Urothelium cell line (cell line): ENCODE measurements around the gene LPCAT1.
"Not testable (repeated sequence)": the region's sequence is repeated elsewhere in the genome, so short reads cannot be mapped to it uniquely, and the experiment has no call there.

Experiments
- DNase-seq: peaks from one replicate; pipeline ENCODE4 v3.0.0; 2011; ENCODE audit warnings: low spot score, mixed read lengths
- FAIRE-seq: peaks from 2 replicates; lab custom pipeline; 2011; peaks lifted over from hg19 to GRCh38; lab: Jason Lieb, UNC

The LPCAT1 gene

GRCh38 chr5:1524799-1525623, 1.3 kb upstream of the LPCAT1 start:
- no peak for FAIRE-seq
- no peak for DNase-seq

DNA sequence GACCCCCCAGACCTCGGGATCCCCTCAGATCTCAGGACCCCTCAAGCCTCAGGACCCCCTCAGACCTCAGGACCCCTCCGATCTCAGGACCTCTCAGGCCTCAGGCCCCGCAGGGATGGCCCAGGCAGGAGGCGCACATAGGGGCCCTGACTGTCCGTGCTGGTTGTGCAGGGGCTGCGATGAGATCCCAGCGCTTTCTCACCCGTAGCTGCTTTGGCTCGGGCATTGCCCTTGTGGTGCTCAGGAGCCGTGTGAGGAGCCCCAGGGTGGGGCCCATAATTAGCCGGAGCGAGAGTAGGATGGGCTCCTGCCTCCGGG, 680 bp upstream of the LPCAT1 start:
- DNase-seq (no peak), FAIRE-seq (no peak)

GRCh38 chr5:1523480-1523792, 324 bp downstream of the LPCAT1 start:
- DNase-seq (no peak), FAIRE-seq (no peak)

- DNase-seq (peak; percentile 38), FAIRE-seq (no peak)
These were observed 920 bp downstream of the LPCAT1 start for GRCh38 chr5:1522601-1523479.

DNA sequence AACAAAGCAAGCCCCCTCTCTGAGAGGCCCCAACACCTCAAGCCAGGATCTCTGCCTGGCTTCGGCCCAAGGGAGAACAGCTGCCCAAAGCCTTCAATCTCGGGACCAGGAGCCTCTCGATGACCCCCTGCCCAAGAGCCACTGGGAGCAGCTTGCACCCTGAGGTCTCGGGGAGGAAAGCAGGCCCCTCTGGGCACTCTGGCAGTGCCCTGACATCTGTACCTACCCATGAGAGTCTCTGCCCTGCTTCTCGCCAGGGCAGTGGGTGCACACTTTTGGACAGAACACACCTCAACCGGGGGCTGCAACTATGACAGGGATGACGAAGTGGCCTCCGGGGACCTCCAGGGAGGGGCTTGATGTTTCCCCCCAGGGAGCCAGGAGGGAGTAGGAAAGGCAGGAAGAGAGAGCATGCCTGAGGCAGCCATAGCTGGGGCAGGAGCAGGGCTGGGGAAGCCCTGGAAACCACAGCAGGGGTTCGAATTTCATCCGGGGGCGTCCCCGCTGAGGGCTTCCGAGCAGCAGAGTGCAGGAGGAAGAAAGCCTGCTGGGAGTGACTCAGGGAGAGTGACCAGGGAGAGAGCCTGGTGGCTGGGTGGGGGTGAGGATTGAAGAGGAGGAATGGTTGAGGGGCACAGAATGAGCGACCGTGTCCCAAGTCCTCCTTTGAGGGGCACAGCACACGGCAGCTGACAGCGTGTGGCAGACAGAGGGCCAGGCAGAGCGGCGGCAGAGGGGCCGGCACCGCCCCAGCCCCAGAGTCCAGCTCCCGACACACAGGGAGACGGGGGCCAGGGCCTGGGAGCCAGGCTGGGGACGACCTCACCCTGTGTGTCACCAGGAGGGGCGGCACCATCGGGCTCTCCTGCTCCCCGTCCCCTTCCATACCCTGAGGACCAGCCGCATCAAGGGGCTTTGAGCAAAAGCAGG, 1.8 kb downstream of the LPCAT1 start:
- FAIRE-seq (no peak), DNase-seq (peak; percentile 80)

GRCh38 chr5:1520791-1521453, 2.8 kb downstream of the LPCAT1 start:
- no peak for FAIRE-seq
- no peak for DNase-seq

DNA sequence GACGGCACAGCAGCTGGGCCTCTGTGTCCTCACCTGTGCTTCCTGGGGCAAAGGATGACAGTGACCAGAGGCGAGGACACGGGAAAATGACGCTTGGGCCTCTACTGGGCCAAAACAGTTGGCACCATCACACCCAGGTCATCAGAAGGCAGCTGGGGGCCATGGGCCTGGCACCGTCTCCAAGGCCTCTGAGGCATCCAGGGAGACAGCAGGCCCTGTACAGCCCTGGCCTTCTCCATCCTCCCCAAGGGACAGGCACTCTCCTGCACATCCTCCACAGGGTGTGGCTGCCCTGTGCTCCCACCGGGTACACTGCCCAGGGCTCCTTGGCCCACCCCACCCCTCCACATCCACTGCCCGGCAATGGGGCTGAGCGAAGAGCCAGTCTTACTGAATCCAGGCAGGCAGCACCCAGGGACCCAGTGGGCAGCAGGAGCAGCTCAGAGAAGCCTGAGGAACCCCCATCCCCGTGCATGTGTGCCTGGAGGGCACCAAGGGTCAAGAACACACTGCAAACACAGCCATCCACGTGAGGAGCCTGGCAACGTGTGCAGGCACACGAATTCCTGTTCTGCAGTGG, 4.0 kb downstream of the LPCAT1 start:
- DNase-seq (no peak), FAIRE-seq (no peak)

GRCh38 chr5:1517838-1518237, 5.9 kb downstream of the LPCAT1 start:
- DNase-seq (no peak), FAIRE-seq (no peak)

- no peak for DNase-seq
- peak; percentile 78 for FAIRE-seq
These were observed 6.9 kb downstream of the LPCAT1 start for GRCh38 chr5:1516615-1517601.

DNA sequence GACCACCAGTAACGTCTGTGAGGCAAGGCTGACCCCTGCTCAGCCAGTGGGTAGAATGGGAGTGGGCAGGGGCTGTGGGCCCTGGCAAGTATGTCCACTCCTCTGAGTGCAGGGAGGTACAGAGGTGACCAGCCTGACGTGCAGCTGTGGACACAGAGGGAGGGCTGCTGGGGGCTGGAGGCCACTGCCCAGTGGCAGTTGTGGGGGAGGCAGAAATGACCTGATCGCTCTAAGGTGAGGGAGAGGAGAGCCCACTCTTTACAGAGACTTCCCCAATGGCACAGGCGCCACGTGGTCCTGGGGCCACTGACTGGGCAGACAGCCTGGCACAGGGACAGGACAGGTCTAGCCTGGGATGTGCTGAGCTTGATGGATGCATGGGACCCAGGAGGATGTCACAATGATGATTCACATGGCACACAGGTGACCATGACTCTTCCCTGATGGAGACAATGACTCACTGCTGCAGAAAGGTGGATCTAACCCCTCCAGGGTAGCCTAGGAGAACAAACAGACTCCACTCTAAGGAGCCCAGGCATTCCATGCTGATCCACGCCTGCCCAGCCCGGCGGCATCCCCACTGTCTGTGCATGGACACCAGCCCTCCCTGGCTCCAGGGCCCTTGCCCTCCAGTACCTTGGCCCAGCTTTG, 7.7 kb downstream of the LPCAT1 start:
- peak; percentile 85 for DNase-seq
- peak; percentile 9 for FAIRE-seq

GRCh38 chr5:1515311-1515920, 8.3 kb downstream of the LPCAT1 start:
- FAIRE-seq, result peak; percentile 40
- no peak for DNase-seq

GRCh38 chr5:1514819-1515310, 8.9 kb downstream of the LPCAT1 start:
- not testable (repeated sequence) for FAIRE-seq, DNase-seq

GRCh38 chr5:1514027-1514818, 9.5 kb downstream of the LPCAT1 start:
- no peak for DNase-seq
- no peak for FAIRE-seq

- DNase-seq (no peak), FAIRE-seq (no peak)
These were observed 10.3 kb downstream of the LPCAT1 start for GRCh38 chr5:1513326-1514026.

GRCh38 chr5:1512541-1513291, 11.0 kb downstream of the LPCAT1 start:
- no peak for DNase-seq
- FAIRE-seq, result no peak
